Measurements from ENCODE around the gene CTU2.

DNA sequence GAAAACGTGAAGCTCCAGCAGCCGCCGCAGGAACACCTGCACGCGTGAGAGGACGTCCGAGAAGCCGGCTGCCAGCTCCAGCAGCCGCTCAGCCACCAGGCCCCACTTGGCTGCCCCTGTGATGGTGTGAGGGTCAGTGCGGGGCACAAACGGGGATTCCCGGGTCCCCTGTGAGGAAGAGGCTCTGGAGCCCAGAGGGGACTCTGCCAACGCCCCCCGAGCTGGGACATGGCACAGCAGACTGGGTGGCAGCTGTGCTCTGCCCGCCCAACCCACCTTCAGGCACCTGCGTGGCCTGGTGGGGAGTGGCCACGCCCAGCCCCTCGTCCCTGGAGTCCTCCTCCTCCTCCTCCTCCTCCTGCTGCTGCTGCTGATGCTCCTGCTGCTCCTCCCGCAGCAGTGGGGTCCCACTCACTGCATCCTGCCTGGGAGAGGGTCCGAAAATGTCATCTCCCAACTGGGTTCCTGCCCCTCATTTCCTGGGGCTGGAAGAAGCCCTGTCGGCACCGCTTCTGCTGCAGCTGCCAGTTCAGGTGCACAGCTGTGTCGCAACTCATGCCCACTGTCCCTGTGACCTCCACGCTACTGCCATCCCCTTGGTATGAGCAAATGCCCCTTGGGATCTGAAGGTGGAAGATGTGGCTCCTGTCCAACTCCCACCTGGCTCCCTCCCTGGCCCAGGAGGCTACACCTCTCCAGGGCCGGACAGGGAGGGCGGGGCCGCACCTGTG is 27.5 kb downstream of the CTU2 start:
- TF ChIP-seq, protein P1, sequence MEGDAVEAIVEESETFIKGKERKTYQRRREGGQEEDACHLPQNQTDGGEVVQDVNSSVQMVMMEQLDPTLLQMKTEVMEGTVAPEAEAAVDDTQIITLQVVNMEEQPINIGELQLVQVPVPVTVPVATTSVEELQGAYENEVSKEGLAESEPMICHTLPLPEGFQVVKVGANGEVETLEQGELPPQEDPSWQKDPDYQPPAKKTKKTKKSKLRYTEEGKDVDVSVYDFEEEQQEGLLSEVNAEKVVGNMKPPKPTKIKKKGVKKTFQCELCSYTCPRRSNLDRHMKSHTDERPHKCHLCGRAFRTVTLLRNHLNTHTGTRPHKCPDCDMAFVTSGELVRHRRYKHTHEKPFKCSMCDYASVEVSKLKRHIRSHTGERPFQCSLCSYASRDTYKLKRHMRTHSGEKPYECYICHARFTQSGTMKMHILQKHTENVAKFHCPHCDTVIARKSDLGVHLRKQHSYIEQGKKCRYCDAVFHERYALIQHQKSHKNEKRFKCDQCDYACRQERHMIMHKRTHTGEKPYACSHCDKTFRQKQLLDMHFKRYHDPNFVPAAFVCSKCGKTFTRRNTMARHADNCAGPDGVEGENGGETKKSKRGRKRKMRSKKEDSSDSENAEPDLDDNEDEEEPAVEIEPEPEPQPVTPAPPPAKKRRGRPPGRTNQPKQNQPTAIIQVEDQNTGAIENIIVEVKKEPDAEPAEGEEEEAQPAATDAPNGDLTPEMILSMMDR (IDR thresholded peaks at IDR 0.05) = no peak
- no peak for TF ChIP-seq TCF7 (CRISPR knock-in tag; IDR thresholded peaks at IDR 0.05; ENCODE audit: low read depth)
- TF ChIP-seq, protein P2, sequence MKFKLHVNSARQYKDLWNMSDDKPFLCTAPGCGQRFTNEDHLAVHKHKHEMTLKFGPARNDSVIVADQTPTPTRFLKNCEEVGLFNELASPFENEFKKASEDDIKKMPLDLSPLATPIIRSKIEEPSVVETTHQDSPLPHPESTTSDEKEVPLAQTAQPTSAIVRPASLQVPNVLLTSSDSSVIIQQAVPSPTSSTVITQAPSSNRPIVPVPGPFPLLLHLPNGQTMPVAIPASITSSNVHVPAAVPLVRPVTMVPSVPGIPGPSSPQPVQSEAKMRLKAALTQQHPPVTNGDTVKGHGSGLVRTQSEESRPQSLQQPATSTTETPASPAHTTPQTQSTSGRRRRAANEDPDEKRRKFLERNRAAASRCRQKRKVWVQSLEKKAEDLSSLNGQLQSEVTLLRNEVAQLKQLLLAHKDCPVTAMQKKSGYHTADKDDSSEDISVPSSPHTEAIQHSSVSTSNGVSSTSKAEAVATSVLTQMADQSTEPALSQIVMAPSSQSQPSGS (CRISPR knock-in tag; IDR thresholded peaks at IDR 0.05; ENCODE audit: borderline replicate concordance, low read depth) = no peak
- TF ChIP-seq ESRRA (CRISPR knock-in tag; IDR thresholded peaks at IDR 0.05; ENCODE audit: borderline replicate concordance) = no peak
- no peak for TF ChIP-seq CREM (CRISPR knock-in tag; IDR thresholded peaks at IDR 0.05)
- no peak for TF ChIP-seq KAT7 (CRISPR knock-in tag; IDR thresholded peaks at IDR 0.05; ENCODE audit: borderline replicate concordance)
- TF ChIP-seq JUN (CRISPR knock-in tag; IDR thresholded peaks at IDR 0.05) = no peak
- no peak for TF ChIP-seq IRF2 (CRISPR knock-in tag; IDR thresholded peaks at IDR 0.05; ENCODE audit: borderline replicate concordance, low read depth)
- TF ChIP-seq, protein P3, sequence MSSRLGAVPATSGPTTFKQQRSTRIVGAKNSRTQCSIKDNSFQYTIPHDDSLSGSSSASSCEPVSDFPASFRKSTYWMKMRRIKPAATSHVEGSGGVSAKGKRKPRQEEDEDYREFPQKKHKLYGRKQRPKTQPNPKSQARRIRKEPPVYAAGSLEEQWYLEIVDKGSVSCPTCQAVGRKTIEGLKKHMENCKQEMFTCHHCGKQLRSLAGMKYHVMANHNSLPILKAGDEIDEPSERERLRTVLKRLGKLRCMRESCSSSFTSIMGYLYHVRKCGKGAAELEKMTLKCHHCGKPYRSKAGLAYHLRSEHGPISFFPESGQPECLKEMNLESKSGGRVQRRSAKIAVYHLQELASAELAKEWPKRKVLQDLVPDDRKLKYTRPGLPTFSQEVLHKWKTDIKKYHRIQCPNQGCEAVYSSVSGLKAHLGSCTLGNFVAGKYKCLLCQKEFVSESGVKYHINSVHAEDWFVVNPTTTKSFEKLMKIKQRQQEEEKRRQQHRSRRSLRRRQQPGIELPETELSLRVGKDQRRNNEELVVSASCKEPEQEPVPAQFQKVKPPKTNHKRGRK (CRISPR knock-in tag; IDR thresholded peaks at IDR 0.05; ENCODE audit: borderline replicate concordance) = no peak
- no peak for TF ChIP-seq ZNF138 (CRISPR knock-in tag; conservative IDR thresholded peaks at IDR 0.05)
- TF ChIP-seq, protein P4, sequence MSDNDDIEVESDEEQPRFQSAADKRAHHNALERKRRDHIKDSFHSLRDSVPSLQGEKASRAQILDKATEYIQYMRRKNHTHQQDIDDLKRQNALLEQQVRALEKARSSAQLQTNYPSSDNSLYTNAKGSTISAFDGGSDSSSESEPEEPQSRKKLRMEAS (CRISPR knock-in tag; IDR thresholded peaks at IDR 0.05) = no peak
